ENCODE data around the gene COA4. TPM values are rescaled to one million over a fixed set of nuclear protein-coding genes. Genes with fewer than 3 reads are reported as not detected.

Gene COA4
- total RNA-seq, 1 experiment from 2014 or later = 103 TPM

- H3K27ac Mint-ChIP-seq (ENCODE audit: low read depth, unreplicated experiment) = peak overlapping the region; percentile 92
- BruUV-seq (replicated peaks) = no TSS peak
- DNase-seq (ENCODE audit: unreplicated experiment) = peak; percentile 17
- peaks cover 12% of the 10 kb centered on the region for H3K4me1 Mint-ChIP-seq (ENCODE audit: insufficient read depth, unreplicated experiment)
- intact Hi-C loops (cut with micrococcal nuclease) = loop anchor here (1.0 to 2.0 kb wide), 2 partner anchors 87 to 115 kb away; partner anchors contain the start of gene RAB6A
- TF ChIP-seq CTCF (IDR thresholded peaks at IDR 0.05; ENCODE audit: unreplicated experiment) = no peak
- H3K9me3 Mint-ChIP-seq (ENCODE audit: unreplicated experiment) = no peaks in the 10 kb centered on the region
- no peaks in the 10 kb centered on the region for H3K27me3 Mint-ChIP-seq (ENCODE audit: insufficient read depth, unreplicated experiment)
- H3K36me3 Mint-ChIP-seq (ENCODE audit: insufficient read depth, unreplicated experiment) = peaks cover 46% of the 10 kb centered on the region
- ChIA-PET POLR2A (interaction anchor here (0.7 to 5.7 kb wide), 8 partner anchors 9 to 505 kb away, joined by 3 to 37 read pairs (median 12); partner anchors contain the start of genes MRPL48 and RAB6A), CTCF (interaction anchor here (0.8 kb wide), 1 partner anchor 216 kb away, joined by 3 read pairs; no protein-coding TSS in a partner anchor)
- H3K4me3 Mint-ChIP-seq (ENCODE audit: unreplicated experiment) = peak overlapping the region; percentile 94
Measured at GRCh38 chr11:73875840-73876239, 806 bp downstream of the COA4 start.

- TF ChIP-seq CTCF (IDR thresholded peaks at IDR 0.05; ENCODE audit: unreplicated experiment) = no peak
- peak overlapping the region; percentile 94 for H3K4me3 Mint-ChIP-seq (ENCODE audit: unreplicated experiment)
- ChIA-PET CTCF (no interaction called here), POLR2A (interaction anchor here (0.9 to 5.7 kb wide), 4 partner anchors 9 to 114 kb away, joined by 3 to 37 read pairs (median 12); partner anchors contain the start of genes MRPL48 and RAB6A)
- H3K36me3 Mint-ChIP-seq (ENCODE audit: insufficient read depth, unreplicated experiment) = peaks cover 51% of the 10 kb centered on the region
- no TSS peak for BruUV-seq (replicated peaks)
- intact Hi-C loops (cut with micrococcal nuclease) = loop anchor here (1.0 kb wide), 1 partner anchor 114 kb away; the partner anchor contains the start of gene RAB6A
- H3K27me3 Mint-ChIP-seq (ENCODE audit: insufficient read depth, unreplicated experiment) = no peaks in the 10 kb centered on the region
- peak overlapping the region; percentile 92 for H3K27ac Mint-ChIP-seq (ENCODE audit: low read depth, unreplicated experiment)
- peaks cover 12% of the 10 kb centered on the region for H3K4me1 Mint-ChIP-seq (ENCODE audit: insufficient read depth, unreplicated experiment)
- H3K9me3 Mint-ChIP-seq (ENCODE audit: unreplicated experiment) = no peaks in the 10 kb centered on the region
- DNase-seq (ENCODE audit: unreplicated experiment) = no peak
Measured at GRCh38 chr11:73875380-73875779, 1.3 kb downstream of the COA4 start.

- Mint-ChIP-seq H3K9me3 (ENCODE audit: unreplicated experiment) (no peaks in the 10 kb centered on the region), H3K4me1 (ENCODE audit: insufficient read depth, unreplicated experiment) (peaks cover 12% of the 10 kb centered on the region), H3K27me3 (ENCODE audit: insufficient read depth, unreplicated experiment) (no peaks in the 10 kb centered on the region), H3K36me3 (ENCODE audit: insufficient read depth, unreplicated experiment) (peaks cover 69% of the 10 kb centered on the region), H3K27ac (ENCODE audit: low read depth, unreplicated experiment) (no peak overlapping the region), H3K4me3 (ENCODE audit: unreplicated experiment) (no peak overlapping the region)
- intact Hi-C loops (cut with micrococcal nuclease) = no loop called here
- BruUV-seq (replicated peaks) = no TSS peak
- DNase-seq (ENCODE audit: unreplicated experiment) = no peak
- ChIA-PET POLR2A (interaction anchor here (0.6 to 1.2 kb wide), 3 partner anchors 19 to 115 kb away, joined by 3 to 5 read pairs (median 3); no protein-coding TSS in a partner anchor), CTCF (interaction anchor here (0.6 kb wide), 2 partner anchors 17 to 93 kb away, joined by 3 to 5 read pairs; no protein-coding TSS in a partner anchor)
- no peak for TF ChIP-seq CTCF (IDR thresholded peaks at IDR 0.05; ENCODE audit: unreplicated experiment)
Measured at GRCh38 chr11:73872749-73873357, 3.8 kb downstream of the COA4 start.

- TF ChIP-seq CTCF (IDR thresholded peaks at IDR 0.05; ENCODE audit: unreplicated experiment) = no peak
- intact Hi-C loops (cut with micrococcal nuclease) = no loop called here
- no peaks in the 10 kb centered on the region for H3K9me3 Mint-ChIP-seq (ENCODE audit: unreplicated experiment)
- peaks cover 55% of the 10 kb centered on the region for H3K36me3 Mint-ChIP-seq (ENCODE audit: insufficient read depth, unreplicated experiment)
- no peaks in the 10 kb centered on the region for H3K27me3 Mint-ChIP-seq (ENCODE audit: insufficient read depth, unreplicated experiment)
- no TSS peak for BruUV-seq (replicated peaks)
- no peak overlapping the region for H3K27ac Mint-ChIP-seq (ENCODE audit: low read depth, unreplicated experiment)
- DNase-seq (ENCODE audit: unreplicated experiment) = no peak
- ChIA-PET POLR2A (interaction anchor here (0.5 to 1.9 kb wide), 6 partner anchors 17 to 497 kb away, joined by 3 to 7 read pairs (median 4); no protein-coding TSS in a partner anchor), CTCF (no interaction called here)
- no peak overlapping the region for H3K4me3 Mint-ChIP-seq (ENCODE audit: unreplicated experiment)
- H3K4me1 Mint-ChIP-seq (ENCODE audit: insufficient read depth, unreplicated experiment) = peaks cover 21% of the 10 kb centered on the region
Measured at GRCh38 chr11:73870261-73870660, 6.4 kb downstream of the COA4 start.

All from MCF 10A (cell line).